HAP-1 (cell line): Measurements from ENCODE around the gene CCDC60.

Experiments
- DNase-seq, 2 experiments: peaks; one replicate each; pipeline ENCODE4 v3.0.0-alpha.2; 2016 to 2020; ENCODE audit warnings: low spot score in 2 of 2
- H3K27me3 ChIP-seq: fragments of 250-450 bp; sonication (Bioruptor Pico); 2 replicates; pipeline ENCODE4 v1.5.1; 2020; ENCODE audit warnings: low read depth, mild to moderate bottlenecking, moderate library complexity
- H3K36me3 ChIP-seq: fragments of 250-450 bp; sonication (Bioruptor Pico); replicated peaks from 2 replicates; pipeline ENCODE4 v1.5.1; 2020; ENCODE audit warnings: mild to moderate bottlenecking
- H3K4me1 ChIP-seq: fragments of 250-450 bp; sonication (Bioruptor Pico); 2 replicates; pipeline ENCODE4 v1.5.1; 2020; ENCODE audit warnings: mild to moderate bottlenecking
- H3K4me3 ChIP-seq: fragments of 250-450 bp; sonication (Bioruptor Pico); 2 replicates; pipeline ENCODE4 v1.5.1; 2020; ENCODE audit warnings: mild to moderate bottlenecking, moderate library complexity
- H3K9me3 ChIP-seq: fragments of 250-450 bp; sonication (Bioruptor Pico); 2 replicates; pipeline ENCODE4 v1.5.1; 2020; ENCODE audit warnings: mild to moderate bottlenecking, moderate library complexity
- in situ Hi-C: fragments of 300-500 bp; cut with MboI; formaldehyde crosslinking; loops from 3 replicates; pipeline ENCODE4 v1.14.3; 2020; ENCODE audit warnings: low sequenced_read_pairs, inconsistent platforms, mixed read lengths

CCDC60 gene

GRCh38 chr12:119334430-119335170 is at the start of gene CCDC60:
Gene CCDC60, plus strand, starts transcription at chr12:119334729. Its CDS starts 448 bp downstream, at chr12:119335177.
- in situ Hi-C loops = no loop called here
- DNase-seq = peak in 1 of 2 experiments; percentile 36
- Histone ChIP-seq H3K36me3 (no peaks in the 10 kb centered on the region), H3K4me1 (no peaks in the 10 kb centered on the region), H3K9me3 (no peaks in the 10 kb centered on the region), H3K4me3 (no peak within 1 kb of the TSS), H3K27me3 (no peaks in the 10 kb centered on the region)

DNA sequence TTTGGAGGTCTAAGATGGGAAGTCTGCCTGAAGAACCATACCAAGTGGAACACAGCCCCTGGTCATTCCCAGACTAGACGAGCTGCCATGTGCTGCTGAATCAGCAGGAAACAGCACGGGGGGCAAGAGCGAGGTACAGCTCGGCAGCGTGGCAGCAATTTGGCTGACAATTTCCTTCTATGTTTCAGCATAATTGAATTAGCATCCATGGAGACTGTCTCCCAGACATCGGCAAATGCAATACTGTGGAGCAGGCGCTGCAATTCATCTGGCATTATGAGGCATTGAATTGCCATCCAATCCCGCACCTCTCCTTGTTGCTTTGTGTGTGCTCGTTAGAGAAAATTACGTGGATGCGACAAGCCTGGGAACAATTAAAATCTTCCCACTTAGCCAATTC is 46.0 kb upstream of the CCDC60 start:
- in situ Hi-C loops = no loop called here

GRCh38 chr12:119292893-119293630 is 41.5 kb upstream of the CCDC60 start:
- Histone ChIP-seq H3K36me3 (no peaks in the 10 kb centered on the region), H3K9me3 (no peaks in the 10 kb centered on the region), H3K27me3 (no peaks in the 10 kb centered on the region), H3K4me3 (no peak overlapping the region), H3K4me1 (no peaks in the 10 kb centered on the region)
- in situ Hi-C loops = no loop called here
- no peak for DNase-seq

More for the DNA sequence above, 46.0 kb upstream of the CCDC60 start:
- no peaks in the 10 kb centered on the region for H3K27me3 ChIP-seq
- H3K36me3 ChIP-seq = no peaks in the 10 kb centered on the region
- H3K9me3 ChIP-seq = no peaks in the 10 kb centered on the region
- no peaks in the 10 kb centered on the region for H3K4me1 ChIP-seq
- no peak for DNase-seq
- no peak overlapping the region for H3K4me3 ChIP-seq

- in situ Hi-C loops = no loop called here
- no peak for DNase-seq
These were observed 40.3 kb upstream of the CCDC60 start for GRCh38 chr12:119294211-119294610.

DNA sequence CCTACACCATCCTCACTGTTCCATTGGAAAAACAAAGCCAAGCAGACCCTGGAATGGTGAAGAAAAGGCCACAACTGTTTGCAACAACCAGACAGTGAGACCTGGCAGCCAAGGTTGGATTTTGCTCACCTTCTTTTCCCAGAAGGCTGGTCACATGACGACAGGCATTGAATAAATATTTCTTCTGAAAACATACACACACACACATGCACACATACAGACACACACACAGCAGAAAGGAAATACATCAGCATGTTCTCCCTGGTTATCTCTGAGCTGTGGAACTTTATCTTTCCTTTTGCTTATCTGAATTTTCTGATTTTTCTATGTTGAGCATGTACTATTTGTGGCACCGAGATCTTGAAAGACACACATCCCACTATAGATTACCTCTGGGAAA is 38.0 kb upstream of the CCDC60 start:
- Histone ChIP-seq H3K9me3 (no peaks in the 10 kb centered on the region), H3K4me3 (no peak overlapping the region), H3K4me1 (no peaks in the 10 kb centered on the region), H3K36me3 (no peaks in the 10 kb centered on the region), H3K27me3 (no peaks in the 10 kb centered on the region)
- DNase-seq = no peak
- in situ Hi-C loops = no loop called here

More at GRCh38 chr12:119294211-119294610, 40.3 kb upstream of the CCDC60 start:
- H3K9me3 ChIP-seq = no peaks in the 10 kb centered on the region
- no peak overlapping the region for H3K4me3 ChIP-seq
- H3K27me3 ChIP-seq = no peaks in the 10 kb centered on the region
- no peaks in the 10 kb centered on the region for H3K36me3 ChIP-seq
- no peaks in the 10 kb centered on the region for H3K4me1 ChIP-seq

- Histone ChIP-seq H3K4me3 (no peak overlapping the region), H3K27me3 (no peaks in the 10 kb centered on the region), H3K9me3 (no peaks in the 10 kb centered on the region), H3K36me3 (no peaks in the 10 kb centered on the region), H3K4me1 (no peaks in the 10 kb centered on the region)
- DNase-seq = no peak
- in situ Hi-C loops = no loop called here
These were observed 35.4 kb upstream of the CCDC60 start for GRCh38 chr12:119299130-119299529.

DNA sequence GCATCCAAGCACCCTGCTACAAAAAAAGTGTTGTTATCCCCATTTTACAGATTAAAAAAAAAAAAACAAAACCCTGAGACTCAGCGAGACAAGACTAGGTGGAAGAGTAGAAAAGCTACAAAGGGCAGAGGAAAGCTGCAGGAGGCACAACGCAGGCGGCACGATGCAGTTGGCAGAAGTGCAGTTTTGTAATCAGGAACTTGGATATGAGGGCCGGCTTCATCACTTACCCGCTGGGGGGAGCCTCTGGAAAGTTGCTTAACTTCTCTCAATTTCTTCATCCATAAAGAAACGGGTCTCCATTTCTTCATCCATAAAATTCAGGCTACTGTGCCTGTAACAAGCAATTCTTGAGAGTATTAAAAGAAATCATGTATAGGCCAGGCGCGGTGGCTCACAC is 33.1 kb upstream of the CCDC60 start:
- Histone ChIP-seq H3K36me3 (no peaks in the 10 kb centered on the region), H3K4me3 (no peak overlapping the region), H3K4me1 (no peaks in the 10 kb centered on the region), H3K9me3 (no peaks in the 10 kb centered on the region), H3K27me3 (no peaks in the 10 kb centered on the region)
- in situ Hi-C loops = no loop called here
- no peak for DNase-seq

DNA sequence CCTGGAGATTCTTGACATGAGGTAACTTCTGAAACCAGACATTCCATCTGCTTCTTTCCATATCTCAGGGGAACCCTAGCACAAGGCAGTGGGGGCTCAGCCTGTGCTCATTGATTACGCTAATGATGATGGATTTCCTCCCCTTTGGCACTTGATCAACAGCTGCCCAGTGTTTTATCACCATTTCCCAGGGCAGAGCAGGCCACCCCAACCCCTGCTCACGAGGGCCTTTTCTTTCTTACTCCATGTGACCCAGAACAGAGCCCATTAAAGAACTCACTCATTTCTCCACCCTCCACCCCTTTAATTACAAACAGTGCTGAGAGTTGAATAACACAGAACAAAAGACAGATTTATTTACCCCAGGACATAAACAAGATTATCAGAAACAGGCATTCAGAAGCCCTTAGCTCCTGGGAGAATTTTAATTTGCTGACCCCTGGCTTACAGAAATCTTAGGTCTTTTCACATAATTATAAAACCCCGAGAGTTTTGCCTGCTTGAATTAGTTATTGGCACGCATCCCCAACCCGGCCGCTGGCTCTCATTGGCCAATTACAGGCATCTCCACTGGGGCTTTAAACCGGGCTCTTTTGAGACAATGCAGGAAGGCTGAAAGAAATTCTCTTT is 32.0 kb upstream of the CCDC60 start:
- no peaks in the 10 kb centered on the region for H3K36me3 ChIP-seq
- no peak for DNase-seq
- H3K27me3 ChIP-seq = no peaks in the 10 kb centered on the region
- H3K4me1 ChIP-seq = no peaks in the 10 kb centered on the region
- in situ Hi-C loops = no loop called here
- H3K4me3 ChIP-seq = no peak overlapping the region
- no peaks in the 10 kb centered on the region for H3K9me3 ChIP-seq

- no peaks in the 10 kb centered on the region for H3K36me3 ChIP-seq
- in situ Hi-C loops = no loop called here
These were observed 27.9 kb upstream of the CCDC60 start for GRCh38 chr12:119306593-119306992.

GRCh38 chr12:119307747-119308146 is 26.8 kb upstream of the CCDC60 start:
- DNase-seq = no peak
- H3K9me3 ChIP-seq = no peaks in the 10 kb centered on the region; the same call in 1 of the 2 replicates
- H3K36me3 ChIP-seq = no peaks in the 10 kb centered on the region
- H3K4me3 ChIP-seq = no peak overlapping the region
- in situ Hi-C loops = no loop called here
- H3K4me1 ChIP-seq = no peaks in the 10 kb centered on the region
- H3K27me3 ChIP-seq = no peaks in the 10 kb centered on the region

More at GRCh38 chr12:119306593-119306992, 27.9 kb upstream of the CCDC60 start:
- H3K4me3 ChIP-seq = no peak overlapping the region
- no peaks in the 10 kb centered on the region for H3K9me3 ChIP-seq
- DNase-seq = no peak
- no peaks in the 10 kb centered on the region for H3K4me1 ChIP-seq
- no peaks in the 10 kb centered on the region for H3K27me3 ChIP-seq

- H3K4me1 ChIP-seq = no peaks in the 10 kb centered on the region
- in situ Hi-C loops = no loop called here
- H3K36me3 ChIP-seq = no peaks in the 10 kb centered on the region
- no peak for DNase-seq
- no peak overlapping the region for H3K4me3 ChIP-seq
- no peaks in the 10 kb centered on the region; the same call in 1 of the 2 replicates for H3K9me3 ChIP-seq
- no peaks in the 10 kb centered on the region for H3K27me3 ChIP-seq
These were observed 25.6 kb upstream of the CCDC60 start for GRCh38 chr12:119308708-119309456.

DNA sequence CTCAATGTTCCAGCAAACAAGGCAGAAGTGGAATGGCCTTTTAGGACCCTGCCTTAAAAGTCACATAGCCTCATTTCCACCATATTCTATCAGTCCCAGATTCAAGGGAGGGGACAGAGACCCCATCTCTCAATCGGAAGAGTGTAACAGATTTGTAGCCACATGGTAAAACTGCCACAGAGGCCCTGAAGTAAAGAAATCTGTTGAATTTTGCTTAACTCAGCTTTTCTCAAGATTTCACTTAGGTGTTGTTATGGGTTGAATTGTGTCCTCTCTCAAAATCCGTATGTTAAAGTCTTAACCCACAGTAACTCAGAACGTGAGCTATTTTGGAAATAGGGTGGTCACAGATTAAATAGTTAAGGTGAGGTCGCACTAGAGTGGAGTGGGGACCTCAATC is 22.7 kb upstream of the CCDC60 start:
- Histone ChIP-seq H3K36me3 (no peaks in the 10 kb centered on the region), H3K4me1 (no peaks in the 10 kb centered on the region), H3K27me3 (no peaks in the 10 kb centered on the region), H3K9me3 (no peaks in the 10 kb centered on the region; the same call in 1 of the 2 replicates), H3K4me3 (no peak overlapping the region)
- in situ Hi-C loops = no loop called here
- DNase-seq = no peak

DNA sequence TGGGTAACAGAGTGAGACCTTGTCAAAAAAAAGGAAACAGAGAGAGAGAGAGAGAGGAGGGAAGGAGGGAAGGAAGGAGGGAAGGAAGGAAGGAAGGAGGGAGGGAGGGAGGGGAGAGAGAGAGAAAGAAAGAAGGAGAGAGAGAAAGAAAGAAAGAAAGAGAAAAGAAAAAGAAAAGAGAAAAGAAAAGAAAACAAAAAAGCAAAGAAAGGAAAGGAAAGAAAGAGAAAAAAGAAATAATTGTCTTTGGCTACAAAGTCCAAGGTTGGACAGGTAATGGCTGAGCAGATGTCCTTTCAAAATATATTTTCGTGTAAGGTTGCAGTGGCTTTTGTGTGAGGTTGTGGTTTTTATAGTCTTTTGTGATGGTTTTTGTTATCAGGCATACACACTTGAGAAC is 21.6 kb upstream of the CCDC60 start:
- Histone ChIP-seq H3K27me3 (no peaks in the 10 kb centered on the region), H3K9me3 (no peaks in the 10 kb centered on the region; the same call in 1 of the 2 replicates), H3K4me3 (no peak overlapping the region), H3K36me3 (no peaks in the 10 kb centered on the region), H3K4me1 (no peaks in the 10 kb centered on the region)
- no peak for DNase-seq
- in situ Hi-C loops = no loop called here
